DND-41 (cell line): ENCODE measurements around the gene GRPEL1.

Source experiments
- ATAC-seq: fragments of 200-7000 bp; cut with Tn5 transposase; 3 replicates; pipeline ENCODE4 v1.9.1; 2021; ENCODE audit warnings: low read depth; ENCODE audit not compliant: insufficient read depth
- DNase-seq: peaks from one replicate; pipeline ENCODE4 v3.0.0-alpha.2; 2020
- H2AFZ ChIP-seq: 2 replicates; pipeline ENCODE4 v1.6.0; 2012; ENCODE audit warnings: low read depth, low read length
- H3K27ac ChIP-seq: 2 replicates; pipeline ENCODE4 v1.5.1; 2012; ENCODE audit warnings: low read length, inconsistent platforms
- H3K27me3 ChIP-seq: fragments of 200-600 bp; sonication (generic); 2 replicates; pipeline ENCODE4 v1.6.0; 2012; ENCODE audit warnings: low read length, mild to moderate bottlenecking, inconsistent platforms; ENCODE audit not compliant: insufficient read depth, poor library complexity
- H3K36me3 ChIP-seq: 2 replicates; pipeline ENCODE4 v1.5.1; 2012; ENCODE audit warnings: low read length, inconsistent platforms; ENCODE audit not compliant: insufficient read depth
- H3K4me1 ChIP-seq: 2 replicates; pipeline ENCODE4 v1.5.1; 2012; ENCODE audit warnings: mild to moderate bottlenecking, low read length; ENCODE audit not compliant: insufficient read depth
- H3K4me2 ChIP-seq: 2 replicates; pipeline ENCODE4 v1.6.0; 2012; ENCODE audit warnings: mild to moderate bottlenecking, moderate library complexity, low read length, inconsistent platforms; ENCODE audit not compliant: insufficient read depth
- H3K4me3 ChIP-seq, 2 experiments: fragments of 200-600 bp in 1 of 2; shearing (Covaris generic) in 1 of 2; 2 replicates each; pipeline ENCODE4 v1.5.1; 2012 to 2016; ENCODE audit warnings: inconsistent platforms in 2 of 2, low read length in 2 of 2, mild to moderate bottlenecking in 2 of 2, low read depth in 1 of 2, moderate library complexity in 1 of 2
- H3K79me2 ChIP-seq: 2 replicates; pipeline ENCODE4 v1.6.0; 2012; ENCODE audit warnings: low read length, inconsistent platforms; ENCODE audit not compliant: insufficient read depth
- H3K9ac ChIP-seq: 2 replicates; pipeline ENCODE4 v1.6.0; 2012; ENCODE audit warnings: low read depth, mild to moderate bottlenecking, inconsistent platforms, low read length, moderate library complexity
- H3K9me3 ChIP-seq: 2 replicates; pipeline ENCODE4 v1.5.1; 2012; ENCODE audit warnings: low read length, moderate library complexity, mild to moderate bottlenecking, inconsistent platforms; ENCODE audit not compliant: insufficient read depth, severe bottlenecking
- H4K20me1 ChIP-seq: 2 replicates; pipeline ENCODE4 v1.6.0; 2012; ENCODE audit warnings: low read length; ENCODE audit not compliant: insufficient read depth
- EZH2 ChIP-seq: IDR thresholded peaks from 3 replicates; pipeline ENCODE4 v1.6.1; 2012; ENCODE audit warnings: borderline replicate concordance, low read depth, mild to moderate bottlenecking, moderate library complexity, low read length, inconsistent platforms; ENCODE audit not compliant: severe bottlenecking
- TF ChIP-seq, protein P1 (sequence below): IDR thresholded peaks from 2 replicates; pipeline ENCODE4 v1.5.1; 2012; ENCODE audit warnings: borderline replicate concordance, low read length, moderate library complexity, mild to moderate bottlenecking; ENCODE audit not compliant: poor library complexity, severe bottlenecking; ENCODE audit errors: extremely low read depth

GRPEL1 gene

GRCh38 chr4:7023486-7023885 lies 44.4 kb downstream of the GRPEL1 start:
- DNase-seq (no peak), ATAC-seq (no peak)
- no peak overlapping the region for H3K4me2 ChIP-seq
- H2AFZ ChIP-seq = no peak overlapping the region
- peaks cover 17% of the 10 kb centered on the region for H4K20me1 ChIP-seq
- no peak overlapping the region for H3K27ac ChIP-seq
- no peaks in the 10 kb centered on the region for H3K27me3 ChIP-seq
- no peak for TF ChIP-seq EZH2
- TF ChIP-seq, protein P1, sequence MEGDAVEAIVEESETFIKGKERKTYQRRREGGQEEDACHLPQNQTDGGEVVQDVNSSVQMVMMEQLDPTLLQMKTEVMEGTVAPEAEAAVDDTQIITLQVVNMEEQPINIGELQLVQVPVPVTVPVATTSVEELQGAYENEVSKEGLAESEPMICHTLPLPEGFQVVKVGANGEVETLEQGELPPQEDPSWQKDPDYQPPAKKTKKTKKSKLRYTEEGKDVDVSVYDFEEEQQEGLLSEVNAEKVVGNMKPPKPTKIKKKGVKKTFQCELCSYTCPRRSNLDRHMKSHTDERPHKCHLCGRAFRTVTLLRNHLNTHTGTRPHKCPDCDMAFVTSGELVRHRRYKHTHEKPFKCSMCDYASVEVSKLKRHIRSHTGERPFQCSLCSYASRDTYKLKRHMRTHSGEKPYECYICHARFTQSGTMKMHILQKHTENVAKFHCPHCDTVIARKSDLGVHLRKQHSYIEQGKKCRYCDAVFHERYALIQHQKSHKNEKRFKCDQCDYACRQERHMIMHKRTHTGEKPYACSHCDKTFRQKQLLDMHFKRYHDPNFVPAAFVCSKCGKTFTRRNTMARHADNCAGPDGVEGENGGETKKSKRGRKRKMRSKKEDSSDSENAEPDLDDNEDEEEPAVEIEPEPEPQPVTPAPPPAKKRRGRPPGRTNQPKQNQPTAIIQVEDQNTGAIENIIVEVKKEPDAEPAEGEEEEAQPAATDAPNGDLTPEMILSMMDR = no peak
- no peak overlapping the region for H3K4me3 ChIP-seq
- H3K9ac ChIP-seq = no peak overlapping the region
- H3K9me3 ChIP-seq = no peaks in the 10 kb centered on the region
- no peaks in the 10 kb centered on the region for H3K79me2 ChIP-seq
- peaks cover 77% of the 10 kb centered on the region for H3K36me3 ChIP-seq
- no peaks in the 10 kb centered on the region for H3K4me1 ChIP-seq

DNA sequence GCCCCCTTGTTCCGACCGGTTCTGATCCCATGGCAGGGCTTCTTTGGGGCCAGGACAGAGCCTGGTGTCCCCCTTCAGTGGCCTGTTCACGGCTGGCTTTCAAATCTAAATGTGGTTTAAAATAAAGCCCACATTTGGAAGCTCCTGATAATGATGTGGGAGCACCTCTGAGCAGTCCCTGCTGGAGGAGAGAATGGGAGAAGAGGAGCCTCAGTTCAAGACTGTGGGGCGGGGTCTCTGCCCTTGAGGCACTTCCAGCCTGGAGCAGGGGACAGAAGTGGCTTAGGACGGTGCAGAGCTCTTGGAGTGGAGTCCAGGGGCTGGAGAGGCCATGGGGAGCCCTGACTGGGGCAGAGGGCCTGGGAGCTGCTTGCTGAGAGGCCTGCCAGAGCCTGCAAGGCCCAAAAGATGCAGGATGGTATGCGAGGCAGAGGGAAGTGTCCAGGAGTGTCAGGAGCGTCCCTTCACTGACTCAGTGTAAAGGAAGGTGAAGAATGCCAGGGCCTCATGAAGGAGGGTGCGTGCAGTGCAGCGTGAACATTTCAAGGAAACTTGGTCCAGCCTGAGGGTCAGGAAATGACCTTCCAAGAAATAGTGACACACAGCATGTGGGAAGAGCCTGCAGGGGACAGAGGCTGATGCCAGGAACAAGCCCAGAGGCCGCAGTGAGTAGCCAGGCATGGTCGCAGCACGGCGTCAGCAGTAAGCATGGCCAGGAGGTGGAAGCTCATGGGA lies 45.8 kb downstream of the GRPEL1 start:
- Histone ChIP-seq H3K79me2 (no peaks in the 10 kb centered on the region), H3K27ac (no peak overlapping the region), H3K4me2 (no peak overlapping the region), H3K4me3 (no peak overlapping the region), H2AFZ (no peak overlapping the region), H3K4me1 (no peaks in the 10 kb centered on the region), H3K36me3 (peaks cover 80% of the 10 kb centered on the region), H4K20me1 (peaks cover 11% of the 10 kb centered on the region), H3K9ac (no peak overlapping the region), H3K9me3 (no peaks in the 10 kb centered on the region), H3K27me3 (no peaks in the 10 kb centered on the region)
- no peak for DNase-seq
- no peak for ATAC-seq
- no peak for TF ChIP-seq EZH2

DNA sequence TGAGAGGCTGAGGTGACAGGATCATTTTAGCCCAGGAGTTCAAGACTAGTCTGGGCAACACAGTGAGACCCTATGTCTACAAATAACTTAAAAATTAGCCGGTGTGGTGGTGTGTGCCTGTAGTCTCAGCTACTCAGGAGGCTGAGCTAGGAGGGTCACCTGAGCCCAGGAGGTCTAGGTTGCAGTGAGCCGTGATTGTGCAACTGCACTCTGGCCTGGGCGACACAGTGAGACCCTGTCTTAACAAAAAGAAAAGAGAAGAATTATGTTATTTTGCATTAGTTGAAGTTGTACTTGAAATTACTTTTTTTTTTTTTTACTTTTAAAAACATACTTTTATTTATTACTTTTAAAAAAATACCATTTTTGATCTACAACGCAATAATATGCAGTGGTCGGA lies 46.5 kb downstream of the GRPEL1 start:
- H3K9me3 ChIP-seq = no peaks in the 10 kb centered on the region
- peaks cover 11% of the 10 kb centered on the region for H4K20me1 ChIP-seq
- H3K4me2 ChIP-seq = no peak overlapping the region
- H3K36me3 ChIP-seq = peaks cover 81% of the 10 kb centered on the region
- no peaks in the 10 kb centered on the region for H3K27me3 ChIP-seq
- no peak overlapping the region for H3K4me3 ChIP-seq
- H3K27ac ChIP-seq = no peak overlapping the region
- DNase-seq (no peak), ATAC-seq (no peak)
- no peak for TF ChIP-seq EZH2
- TF ChIP-seq, protein P1 = no peak
- H2AFZ ChIP-seq = no peak overlapping the region
- H3K4me1 ChIP-seq = no peaks in the 10 kb centered on the region
- H3K79me2 ChIP-seq = no peaks in the 10 kb centered on the region
- no peak overlapping the region for H3K9ac ChIP-seq

GRCh38 chr4:7020856-7021255 lies 47.0 kb downstream of the GRPEL1 start:
- TF ChIP-seq EZH2 = no peak
- TF ChIP-seq, protein P1 = no peak
- Histone ChIP-seq H3K9ac (no peak overlapping the region), H3K4me2 (no peak overlapping the region), H3K9me3 (no peaks in the 10 kb centered on the region), H4K20me1 (peaks cover 11% of the 10 kb centered on the region), H2AFZ (no peak overlapping the region), H3K79me2 (no peaks in the 10 kb centered on the region), H3K36me3 (peaks cover 82% of the 10 kb centered on the region), H3K4me1 (no peaks in the 10 kb centered on the region), H3K27ac (no peak overlapping the region), H3K4me3 (no peak overlapping the region), H3K27me3 (no peaks in the 10 kb centered on the region)
- DNase-seq (no peak), ATAC-seq (no peak)
